Kidney (tissue), 14 donors: Measurements from ENCODE around the gene DHX15. TPM values are rescaled to one million over a fixed set of nuclear protein-coding genes. Genes with fewer than 3 reads are reported as not detected.
A peak's percentile ranks its signal among the peaks of the same experiment; 100 is the strongest.

ENCODE experiments used
- DNase-seq, 5 donors: peaks; one replicate each; pipeline ENCODE4 v3.0.0-alpha.2; 2013 to 2020
- FAIRE-seq: peaks from 2 replicates; lab custom pipeline; 2012; peaks lifted over from hg19 to GRCh38; lab: Jason Lieb, UNC
- H3K27ac ChIP-seq, 2 donors: one replicate each; pipeline ENCODE4 v1.7.0; 2013; ENCODE audit warnings: low read depth in 2 of 2, low read length in 2 of 2, inconsistent platforms in 1 of 2
- H3K27me3 ChIP-seq: one replicate; pipeline ENCODE4 v1.7.1; 2013; ENCODE audit warnings: low read length, inconsistent platforms; ENCODE audit not compliant: control insufficient read depth, insufficient read depth
- H3K36me3 ChIP-seq, 3 donors: one replicate each; pipeline versions ENCODE4 v1.7.0 to v1.7.1; 2013; ENCODE audit warnings: low read length in 3 of 3, control low read depth in 1 of 3, inconsistent platforms in 1 of 3; ENCODE audit not compliant: insufficient read depth in 3 of 3, control insufficient read depth in 2 of 3
- H3K4me1 ChIP-seq, 3 donors: one replicate each; pipeline versions ENCODE4 v1.7.0 to v1.7.1; 2013; ENCODE audit warnings: low read length in 3 of 3, inconsistent platforms in 1 of 3, low read depth in 1 of 3; ENCODE audit not compliant: control insufficient read depth in 2 of 3, insufficient read depth in 2 of 3
- H3K4me3 ChIP-seq, 3 donors: one replicate each; pipeline versions ENCODE4 v1.7.0 to v1.8.1; 2013; ENCODE audit warnings: low read length in 3 of 3, control low read depth in 1 of 3, inconsistent platforms in 1 of 3
- H3K9ac ChIP-seq, 3 donors: one replicate each; pipeline versions ENCODE4 v1.7.0 to v1.7.1; 2013; ENCODE audit warnings: low read length in 3 of 3, control low read depth in 1 of 3, inconsistent platforms in 1 of 3
- H3K9me3 ChIP-seq, 3 donors: one replicate each; pipeline versions ENCODE4 v1.7.0 to v1.7.1; 2013; ENCODE audit warnings: low read length in 3 of 3, control low read depth in 1 of 3, inconsistent platforms in 1 of 3; ENCODE audit not compliant: control insufficient read depth in 2 of 3, insufficient read depth in 1 of 3
- intact Hi-C: fragments of 100-400 bp; cut with DNase I; formaldehyde crosslinking; loops from one replicate; pipeline ENCODE4 v1.11.1; 2022
- microRNA-seq: library from miRNA; unstranded; fragments of <30 nt; microRNA quantifications from one replicate; pipeline ENCODE4 v1.2.0, GENCODE V29; 2020
- polyA plus RNA-seq: library from polyadenylated mRNA; stranded (reverse); fragments of 350-450 nt; fragmentation: Illumina TruSeq; extraction: RNeasy Lipid Tissue Mini Kit (QIAGEN cat#74804); gene quantifications from one replicate; pipeline ENCODE4 v1.2.3, GENCODE V29; 2014; ENCODE audit warnings: low read depth, low replicate concordance; ENCODE audit not compliant: insufficient read depth
- total RNA-seq: library from RNA; stranded (reverse); fragmentation: NEBNext Ultra II Directional; extraction: Animal tissue kit (Norgen Biotek cat#: 25700); gene quantifications from one replicate; pipeline ENCODE4 v1.2.1, GENCODE V29; 2021
- TF ChIP-seq, protein P1 (sequence below): IDR thresholded peaks from 3 replicates; pipeline ENCODE4 v1.5.1; 2012; ENCODE audit warnings: mild to moderate bottlenecking, moderate library complexity, borderline replicate concordance; ENCODE audit not compliant: insufficient read depth; ENCODE audit errors: extremely low read depth
- donor health status: control.
- donor health status: control.
- donor health status: control.
- donor health status: control.
- donor health status: control.
- donor health status: DM: yes; HTN: yes; CAD: no.
- donor health status: Normal renal cell carcinoma (clear cell type).

The DHX15 gene
- total and polyA plus RNA-seq, 2 donors from 2014 or later: 53.4 to 120 TPM

DNA sequence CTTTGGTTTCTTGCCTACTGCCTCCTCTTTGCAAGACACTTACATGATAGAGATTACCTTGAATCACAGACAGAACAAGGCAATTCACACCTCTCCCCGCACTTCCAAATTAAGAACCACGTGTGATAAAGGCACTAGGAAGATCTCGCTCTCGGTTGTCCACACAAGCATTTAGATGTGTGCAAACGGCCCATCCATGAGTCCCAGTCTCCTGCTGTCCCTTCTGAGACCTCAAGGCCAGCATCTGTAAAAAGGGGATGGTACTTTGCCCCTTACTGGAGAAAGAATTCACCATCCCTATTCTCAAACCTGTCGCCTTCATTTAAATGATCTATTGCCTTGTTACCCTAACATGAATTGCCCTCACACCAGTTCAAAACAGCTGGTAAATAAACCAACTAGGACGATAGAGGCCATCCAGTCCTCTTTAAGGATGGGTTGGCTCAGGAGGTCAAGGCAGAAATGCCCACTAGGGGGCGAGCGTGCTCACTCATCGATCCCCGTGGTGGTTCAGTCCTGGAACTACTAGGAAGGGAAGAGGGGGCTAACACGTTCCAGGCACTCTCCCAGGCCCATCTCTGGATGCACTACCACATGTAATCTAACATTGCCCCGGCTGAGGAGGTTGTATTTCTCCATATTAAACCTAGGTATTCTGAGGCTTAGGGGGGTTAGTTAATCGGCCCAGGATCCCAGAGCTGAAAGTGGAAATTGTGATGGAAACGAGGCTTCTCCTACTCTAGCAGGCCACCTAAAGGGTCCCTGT is 95.8 kb downstream of the DHX15 start:
- Histone ChIP-seq H3K27ac (no peak overlapping the region), H3K9me3 (no peaks in the 10 kb centered on the region), H3K9ac (no peak overlapping the region), H3K4me3 (no peak overlapping the region), H3K4me1 (no peaks in the 10 kb centered on the region), H3K27me3 (no peaks in the 10 kb centered on the region), H3K36me3 (no peaks in the 10 kb centered on the region)
- FAIRE-seq (no peak), DNase-seq (peak; percentile 68 to 80 (median 73))
- TF ChIP-seq, protein P1, sequence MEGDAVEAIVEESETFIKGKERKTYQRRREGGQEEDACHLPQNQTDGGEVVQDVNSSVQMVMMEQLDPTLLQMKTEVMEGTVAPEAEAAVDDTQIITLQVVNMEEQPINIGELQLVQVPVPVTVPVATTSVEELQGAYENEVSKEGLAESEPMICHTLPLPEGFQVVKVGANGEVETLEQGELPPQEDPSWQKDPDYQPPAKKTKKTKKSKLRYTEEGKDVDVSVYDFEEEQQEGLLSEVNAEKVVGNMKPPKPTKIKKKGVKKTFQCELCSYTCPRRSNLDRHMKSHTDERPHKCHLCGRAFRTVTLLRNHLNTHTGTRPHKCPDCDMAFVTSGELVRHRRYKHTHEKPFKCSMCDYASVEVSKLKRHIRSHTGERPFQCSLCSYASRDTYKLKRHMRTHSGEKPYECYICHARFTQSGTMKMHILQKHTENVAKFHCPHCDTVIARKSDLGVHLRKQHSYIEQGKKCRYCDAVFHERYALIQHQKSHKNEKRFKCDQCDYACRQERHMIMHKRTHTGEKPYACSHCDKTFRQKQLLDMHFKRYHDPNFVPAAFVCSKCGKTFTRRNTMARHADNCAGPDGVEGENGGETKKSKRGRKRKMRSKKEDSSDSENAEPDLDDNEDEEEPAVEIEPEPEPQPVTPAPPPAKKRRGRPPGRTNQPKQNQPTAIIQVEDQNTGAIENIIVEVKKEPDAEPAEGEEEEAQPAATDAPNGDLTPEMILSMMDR: peak; percentile 84
- intact Hi-C loops: no loop called here

DNA sequence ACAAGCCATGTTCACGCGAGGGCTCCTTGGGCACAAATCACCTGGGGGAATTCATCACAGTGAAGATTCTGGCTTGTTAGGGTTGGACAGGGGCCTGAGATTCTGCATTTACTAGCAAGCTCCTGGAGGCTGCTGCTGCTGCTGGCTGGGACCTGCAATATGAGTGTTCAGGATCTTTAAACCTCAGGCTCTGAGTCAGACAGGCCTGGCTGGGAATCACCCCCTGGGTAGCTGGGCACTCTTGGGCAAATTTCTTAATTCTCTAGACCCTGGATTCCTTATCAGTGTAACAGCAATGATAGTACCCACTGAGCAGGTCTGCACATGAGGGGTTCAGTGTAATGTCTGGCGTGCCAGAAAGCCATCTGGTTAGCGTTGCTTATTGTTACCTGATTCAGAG is 101.5 kb downstream of the DHX15 start:
- Histone ChIP-seq H3K27ac (no peak overlapping the region), H3K36me3 (no peaks in the 10 kb centered on the region), H3K4me1 (no peaks in the 10 kb centered on the region), H3K9me3 (no peaks in the 10 kb centered on the region), H3K27me3 (no peaks in the 10 kb centered on the region), H3K4me3 (no peak overlapping the region), H3K9ac (no peak overlapping the region)
- intact Hi-C loops: no loop called here
- no peak for DNase-seq
- TF ChIP-seq, protein P1: no peak
- FAIRE-seq: no peak

DNA sequence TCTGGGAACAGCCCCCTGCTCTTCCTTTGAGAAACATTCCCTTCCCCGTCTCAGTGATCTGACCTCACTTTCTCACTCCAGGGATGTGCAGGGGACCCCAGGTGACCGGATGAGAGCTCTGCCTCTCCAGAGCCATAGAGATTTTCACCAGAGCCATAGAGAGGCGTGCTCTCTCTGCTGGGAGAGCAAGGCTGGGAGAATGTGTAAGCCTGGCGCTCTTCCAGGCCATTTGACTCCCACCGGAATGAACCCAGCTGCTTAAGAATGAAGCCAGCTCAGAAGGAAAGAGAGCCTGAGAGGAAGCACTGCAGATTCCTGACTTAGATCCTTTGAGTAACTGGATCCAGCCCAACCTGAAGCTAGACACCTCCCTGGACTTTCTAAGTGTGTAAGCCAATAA is 106.4 kb downstream of the DHX15 start:
- Histone ChIP-seq H3K9me3 (no peaks in the 10 kb centered on the region), H3K9ac (no peak overlapping the region), H3K36me3 (no peaks in the 10 kb centered on the region), H3K27me3 (no peaks in the 10 kb centered on the region), H3K4me3 (no peak overlapping the region), H3K27ac (no peak overlapping the region), H3K4me1 (peaks cover 0 to 3% (median 0%) of the 10 kb centered on the region in 3 donors)
- intact Hi-C loops: no loop called here
- TF ChIP-seq, protein P1: no peak
- FAIRE-seq: no peak
- peak in 4 of 5 donors; percentile 45 to 94 (median 70) for DNase-seq

Small RNA genes within 50 kb of the gene (microRNA-seq; reads per million reads assigned to microRNA genes)
- not detected for gene MIR573

Other genes starting within 250 kb of the DHX15 start
- 193 TPM for gene SOD3, start 211.0 kb upstream of the DHX15 start, total RNA-seq
- 111 TPM for gene SOD3, start 211.0 kb upstream of the DHX15 start, polyA plus RNA-seq